Sigmoid colon (tissue), 4 donors: Measurements from ENCODE around the gene WASF2.

Experiments used
- CTCF ChIP-seq, 4 experiments: fragments of 450-650 bp in 3 of 4; fragments of 200-600 bp in 1 of 4; IDR thresholded peaks; one replicate each; pipeline ENCODE4 v1.5.1; 2016 to 2019; ENCODE audit warnings: antibody characterized with exemption in 4 of 4, mild to moderate bottlenecking in 3 of 4, moderate library complexity in 2 of 4
- POLR2A ChIP-seq, 2 donors: fragments of 450-650 bp; IDR thresholded peaks; one replicate each; pipeline ENCODE4 v1.6.1; 2016; ENCODE audit warnings: antibody characterized with exemption in 2 of 2, mild to moderate bottlenecking in 2 of 2, moderate library complexity in 2 of 2
- POLR2AphosphoS5 ChIP-seq, 4 donors: sonication (generic); formaldehyde crosslinking; IDR thresholded peaks; one replicate each; pipeline ENCODE4 v1.6.1; 2017; ENCODE audit warnings: antibody characterized with exemption in 4 of 4

- TF ChIP-seq CTCF (IDR thresholded peaks at IDR 0.05): no peak
- no peak for TF ChIP-seq POLR2AphosphoS5 (IDR thresholded peaks at IDR 0.05)
- no peak for TF ChIP-seq POLR2A (IDR thresholded peaks at IDR 0.05)
Measured at GRCh38 chr1:27429029-27429425, 60.9 kb downstream of the WASF2 start.
